LHCN-M2 (cell line): ENCODE data around the gene TMEM196. TPM values are rescaled to one million over a fixed set of nuclear protein-coding genes. Genes with fewer than 3 reads are reported as not detected.
"Not testable (repeated sequence)": the region's sequence is repeated elsewhere in the genome, so short reads cannot be mapped to it uniquely, and the experiment has no call there.

Experiments used
- DNase-seq: peaks from one replicate; pipeline ENCODE4 v3.0.0-alpha.2; 2012; ENCODE audit warnings: low read depth
- total RNA-seq: library from RNA; depleted of rRNA; stranded (reverse); fragments of >200 nt; gene quantifications from 2 replicates; pipeline ENCODE4 v1.2.3, GENCODE V29; 2014; rRNA removed

The TMEM196 gene
- total RNA-seq, 1 experiment from 2014 or later: not detected

- DNase-seq: no peak
Measured at GRCh38 chr7:19707240-19707639, 66.2 kb downstream of the TMEM196 start.

- no peak for DNase-seq
Measured at GRCh38 chr7:19705663-19706062, 67.8 kb downstream of the TMEM196 start.

GRCh38 chr7:19701471-19701870, 71.9 kb downstream of the TMEM196 start:
- DNase-seq: no peak

- DNase-seq: no peak
Measured at GRCh38 chr7:19700936-19701335, 72.5 kb downstream of the TMEM196 start.

- DNase-seq: peak; percentile 37
Measured at GRCh38 chr7:19698331-19698730, 75.1 kb downstream of the TMEM196 start.

- DNase-seq: no peak
Measured at GRCh38 chr7:19696926-19697325, 76.5 kb downstream of the TMEM196 start.

GRCh38 chr7:19692111-19692828, 81.1 kb downstream of the TMEM196 start:
- DNase-seq: no peak

GRCh38 chr7:19690736-19691135, 82.7 kb downstream of the TMEM196 start:
- peak; percentile 64 for DNase-seq

- DNase-seq: not testable (repeated sequence)
Measured at GRCh38 chr7:19689130-19689529, 84.3 kb downstream of the TMEM196 start.

GRCh38 chr7:19681596-19681995, 91.8 kb downstream of the TMEM196 start:
- no peak for DNase-seq

GRCh38 chr7:19677180-19677579, 96.2 kb downstream of the TMEM196 start:
- no peak for DNase-seq

GRCh38 chr7:19675816-19676215, 97.6 kb downstream of the TMEM196 start:
- no peak for DNase-seq

- peak; percentile 82 for DNase-seq
Measured at GRCh38 chr7:19674266-19674960, 99.0 kb downstream of the TMEM196 start.

- no peak for DNase-seq
Measured at GRCh38 chr7:19670806-19671205, 102.6 kb downstream of the TMEM196 start.

Other genes with a start within 250 kb of the TMEM196 start
- 34.8 and 35.8 TPM in 2 replicates for gene POLR1F, start 64.6 kb downstream of the TMEM196 start, total RNA-seq